Endodermal cell (in vitro differentiated cells): ENCODE results near the gene CARF. TPM values are rescaled to one million over a fixed set of nuclear protein-coding genes. Genes with fewer than 3 reads are reported as not detected.

Experiments
- DNase-seq: peaks from one replicate; pipeline ENCODE4 v3.0.0-alpha.2; 2017
- H3K27ac ChIP-seq: 2 replicates; pipeline ENCODE4 v1.5.1; 2013; ENCODE audit warnings: mild to moderate bottlenecking, low read depth, low read length, moderate library complexity
- H3K27me3 ChIP-seq: 2 replicates; pipeline ENCODE4 v1.6.1; 2013; ENCODE audit warnings: mild to moderate bottlenecking, low read length, moderate library complexity; ENCODE audit not compliant: insufficient read depth, control insufficient read depth, poor library complexity, severe bottlenecking
- H3K36me3 ChIP-seq: 2 replicates; pipeline ENCODE4 v1.7.0; 2013; ENCODE audit warnings: mild to moderate bottlenecking, low read length, moderate library complexity; ENCODE audit not compliant: control insufficient read depth, insufficient read depth
- H3K4me1 ChIP-seq: one replicate; pipeline ENCODE4 v1.7.0; 2013; ENCODE audit warnings: low read length; ENCODE audit not compliant: control insufficient read depth, insufficient read depth
- H3K4me3 ChIP-seq: 2 replicates; pipeline ENCODE4 v1.5.1; 2013; ENCODE audit warnings: mild to moderate bottlenecking, low read length, moderate library complexity
- H3K9ac ChIP-seq: 2 replicates; pipeline ENCODE4 v1.6.1; 2013; ENCODE audit warnings: mild to moderate bottlenecking, low read length, moderate library complexity; ENCODE audit not compliant: poor library complexity, severe bottlenecking; ENCODE audit errors: extremely low read depth
- H3K9me3 ChIP-seq: 2 replicates; pipeline ENCODE4 v1.6.1; 2013; ENCODE audit warnings: mild to moderate bottlenecking, low read length, moderate library complexity; ENCODE audit not compliant: control insufficient read depth
- H3K27ac Mint-ChIP-seq: 2 replicates; pipeline ENCODE4 v1.8.0; 2020; ENCODE audit warnings: mixed read lengths
- H3K27me3 Mint-ChIP-seq: 2 replicates; pipeline ENCODE4 v1.8.0; 2021; ENCODE audit warnings: mild to moderate bottlenecking, mixed read lengths; ENCODE audit not compliant: insufficient read depth
- H3K36me3 Mint-ChIP-seq: 2 replicates; pipeline ENCODE4 v1.8.0; 2020; ENCODE audit warnings: low read depth, mixed read lengths
- H3K4me1 Mint-ChIP-seq: 2 replicates; pipeline ENCODE4 v1.8.0; 2020; ENCODE audit warnings: mixed read lengths
- H3K4me3 Mint-ChIP-seq: 2 replicates; pipeline ENCODE4 v1.8.0; 2020; ENCODE audit warnings: mild to moderate bottlenecking, moderate library complexity, mixed read lengths
- H3K9me3 Mint-ChIP-seq: 2 replicates; pipeline ENCODE4 v1.8.0; 2020; ENCODE audit warnings: mild to moderate bottlenecking, mixed read lengths
- WGBS, 2 experiments: methylation state at CpG; one replicate each; pipeline versions ENCODE4 v1.1.5 to v1.1.7; 2013; ENCODE audit warnings: missing lambda C conversion rate in 2 of 2, mixed read lengths in 1 of 2; ENCODE audit not compliant: insufficient coverage in 1 of 2, insufficient read length in 1 of 2; 5-methylcytosine and 5-hydroxymethylcytosine counted together
- total RNA-seq, 2 donors: library from RNA; stranded (reverse); fragmentation: NEBNext Ultra II Directional in 1 of 2; extraction: Animal tissue kit (Norgen Biotek cat#: 25700) in 1 of 2; gene quantifications; 2 replicates in 1 of 2; 3 replicates in 1 of 2; pipeline ENCODE4 v1.2.1, GENCODE V29; 2021
- TF ChIP-seq, protein P1 (sequence below): fragments of 200-600 bp; sonication (generic); conservative IDR thresholded peaks from 2 replicates; pipeline ENCODE4 v1.5.0; 2021; ENCODE audit warnings: antibody characterized with exemption, mild to moderate bottlenecking

The CARF gene
- total RNA-seq, 2 donors from 2014 or later = 7.4 to 9.7 TPM

DNA sequence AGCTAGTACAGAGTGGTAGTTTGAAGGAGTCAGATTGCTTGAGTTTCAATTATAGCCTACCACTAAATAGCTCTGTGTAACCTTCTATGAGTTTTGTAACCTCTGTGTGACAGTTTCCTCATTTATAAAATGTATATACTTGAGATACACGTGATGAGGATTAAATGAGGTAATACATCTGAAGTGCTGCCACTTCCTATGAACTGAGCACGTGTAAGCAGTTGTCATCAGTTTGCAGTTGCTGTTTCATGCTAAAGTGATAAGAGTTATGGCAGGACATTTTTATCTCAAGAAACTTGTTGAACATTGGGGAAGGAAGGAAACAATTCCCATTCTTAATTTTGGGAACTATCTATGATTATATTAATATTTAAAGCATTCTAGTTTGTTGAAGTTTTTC is 38.5 kb downstream of the CARF start:
- no peaks in the 10 kb centered on the region for H3K4me1 ChIP-seq
- no peak overlapping the region for H3K4me3 Mint-ChIP-seq
- TF ChIP-seq, protein P1, sequence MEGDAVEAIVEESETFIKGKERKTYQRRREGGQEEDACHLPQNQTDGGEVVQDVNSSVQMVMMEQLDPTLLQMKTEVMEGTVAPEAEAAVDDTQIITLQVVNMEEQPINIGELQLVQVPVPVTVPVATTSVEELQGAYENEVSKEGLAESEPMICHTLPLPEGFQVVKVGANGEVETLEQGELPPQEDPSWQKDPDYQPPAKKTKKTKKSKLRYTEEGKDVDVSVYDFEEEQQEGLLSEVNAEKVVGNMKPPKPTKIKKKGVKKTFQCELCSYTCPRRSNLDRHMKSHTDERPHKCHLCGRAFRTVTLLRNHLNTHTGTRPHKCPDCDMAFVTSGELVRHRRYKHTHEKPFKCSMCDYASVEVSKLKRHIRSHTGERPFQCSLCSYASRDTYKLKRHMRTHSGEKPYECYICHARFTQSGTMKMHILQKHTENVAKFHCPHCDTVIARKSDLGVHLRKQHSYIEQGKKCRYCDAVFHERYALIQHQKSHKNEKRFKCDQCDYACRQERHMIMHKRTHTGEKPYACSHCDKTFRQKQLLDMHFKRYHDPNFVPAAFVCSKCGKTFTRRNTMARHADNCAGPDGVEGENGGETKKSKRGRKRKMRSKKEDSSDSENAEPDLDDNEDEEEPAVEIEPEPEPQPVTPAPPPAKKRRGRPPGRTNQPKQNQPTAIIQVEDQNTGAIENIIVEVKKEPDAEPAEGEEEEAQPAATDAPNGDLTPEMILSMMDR = no peak

DNA sequence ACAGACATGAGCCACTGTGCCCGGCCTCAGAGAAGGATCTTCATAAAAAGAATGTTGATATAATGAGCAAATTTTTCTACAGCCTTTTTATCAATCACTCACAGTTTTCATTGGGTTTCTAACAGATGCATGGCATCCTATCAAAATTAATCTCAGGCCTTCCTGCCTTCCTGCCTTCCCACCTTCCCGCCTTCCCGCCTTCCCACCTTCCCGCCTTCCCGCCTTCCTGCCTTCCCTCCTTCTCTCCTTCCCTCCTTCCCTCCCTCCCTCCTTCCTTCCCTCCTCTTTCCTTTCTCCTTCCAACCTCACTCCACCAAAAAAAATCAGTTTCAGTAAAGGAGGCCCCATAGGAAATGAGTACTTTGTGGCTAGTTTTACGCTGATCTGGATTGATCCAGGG is 48.4 kb downstream of the CARF start:
- Mint-ChIP-seq H3K4me3 (no peak overlapping the region), H3K27me3 (no peaks in the 10 kb centered on the region), H3K36me3 (peaks cover 2% of the 10 kb centered on the region), H3K9me3 (no peaks in the 10 kb centered on the region), H3K27ac (no peak overlapping the region), H3K4me1 (peaks cover 8% of the 10 kb centered on the region)
- no peaks in the 10 kb centered on the region for H3K9me3 ChIP-seq
- no peaks in the 10 kb centered on the region for H3K36me3 ChIP-seq
- 96% methylated on average over 6 of the region's 6 CpGs; no CpG with 5 or more reads in 1 of the 2 experiments for WGBS, 2 experiments
- H3K27ac ChIP-seq = no peak overlapping the region
- H3K4me3 ChIP-seq = no peak overlapping the region
- TF ChIP-seq, protein P1 = no peak
- no peaks in the 10 kb centered on the region for H3K27me3 ChIP-seq
- H3K4me1 ChIP-seq = no peaks in the 10 kb centered on the region
- no peak for DNase-seq
- no peak overlapping the region for H3K9ac ChIP-seq

More for the DNA sequence above, 38.5 kb downstream of the CARF start:
- no peak overlapping the region for H3K4me3 ChIP-seq
- DNase-seq = no peak
- Mint-ChIP-seq H3K36me3 (peaks cover 21% of the 10 kb centered on the region), H3K4me1 (no peaks in the 10 kb centered on the region), H3K9me3 (peaks cover 32% of the 10 kb centered on the region), H3K27me3 (no peaks in the 10 kb centered on the region), H3K27ac (no peak overlapping the region)
- 81 to 83% methylated on average over 2 of the region's 2 CpGs for WGBS, 2 experiments
- no peak overlapping the region for H3K9ac ChIP-seq
- no peaks in the 10 kb centered on the region for H3K36me3 ChIP-seq
- H3K9me3 ChIP-seq = peaks cover 22% of the 10 kb centered on the region
- H3K27me3 ChIP-seq = no peaks in the 10 kb centered on the region
- H3K27ac ChIP-seq = no peak overlapping the region

DNA sequence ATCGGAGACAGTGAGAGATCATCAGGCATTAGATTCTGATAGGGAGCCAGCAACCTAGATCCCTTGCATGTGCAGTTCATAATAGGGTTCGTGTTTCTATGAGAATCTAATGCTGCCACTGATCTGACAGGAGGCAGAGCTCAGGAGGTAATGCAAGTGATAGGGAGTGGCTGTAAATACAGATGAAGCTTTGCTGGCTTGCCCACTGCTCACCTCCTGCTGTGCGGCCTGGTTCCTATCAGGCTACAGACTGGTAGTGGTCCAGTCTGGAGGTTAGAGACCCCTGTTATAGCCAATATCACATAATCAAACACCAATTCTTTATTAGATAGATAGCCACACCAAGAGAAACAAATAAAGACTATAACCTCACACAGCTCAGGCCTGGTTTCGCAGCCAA is 51.6 kb downstream of the CARF start:
- Mint-ChIP-seq H3K4me1 (peaks cover 12% of the 10 kb centered on the region), H3K27ac (no peak overlapping the region)
- no peaks in the 10 kb centered on the region for H3K9me3 ChIP-seq

More for the DNA sequence above, 51.6 kb downstream of the CARF start:
- no peaks in the 10 kb centered on the region for H3K36me3 Mint-ChIP-seq
- WGBS, 2 experiments = 91 to 95% methylated on average over 3 to 4 of the region's 4 CpGs
- TF ChIP-seq, protein P1 = no peak
- H3K4me3 ChIP-seq = no peak overlapping the region
- no peaks in the 10 kb centered on the region for H3K27me3 Mint-ChIP-seq
- H3K27ac ChIP-seq = no peak overlapping the region
- H3K9ac ChIP-seq = no peak overlapping the region
- no peaks in the 10 kb centered on the region for H3K9me3 Mint-ChIP-seq
- H3K4me1 ChIP-seq = no peaks in the 10 kb centered on the region
- peak; percentile 69 for DNase-seq
- no peak overlapping the region for H3K4me3 Mint-ChIP-seq
- H3K27me3 ChIP-seq = no peaks in the 10 kb centered on the region
- H3K36me3 ChIP-seq = no peaks in the 10 kb centered on the region
